RWPE1 (cell line): ENCODE data around the gene DENND5B.

Experiments used
- CTCF ChIA-PET: fragments of 350-600 bp; sonication (Branson Sonifier 250); formaldehyde crosslinking; extraction: SDS; loops from one replicate; lab custom pipeline; 2021; lab: Yijun Ruan, JAX
- POLR2A ChIA-PET: fragments of 400-600 bp; formaldehyde crosslinking; extraction: SDS; loops from one replicate; lab custom pipeline; 2020; ENCODE audit warnings: antibody characterized with exemption; ENCODE audit not compliant: low non-redundant PET; lab: Yijun Ruan, JAX
- DNase-seq: peaks from one replicate; pipeline ENCODE4 v3.0.0; 2012; ENCODE audit warnings: low spot score
- H3K27ac ChIP-seq: fragments of 450-650 bp; 2 replicates; pipeline ENCODE4 v1.5.1; 2017
- CTCF ChIP-seq: fragments of 450-650 bp; conservative IDR thresholded peaks from 2 replicates; pipeline ENCODE4 v1.5.1; 2017; ENCODE audit warnings: low read depth, mild to moderate bottlenecking

The DENND5B gene

GRCh38 chr12:31498424-31498823, 92.5 kb downstream of the DENND5B start:
- DNase-seq, result no peak
- H3K27ac ChIP-seq, result no peak overlapping the region
- no peak for TF ChIP-seq CTCF
- ChIA-PET CTCF (no interaction called here), POLR2A (no interaction called here)

GRCh38 chr12:31496257-31496656, 94.7 kb downstream of the DENND5B start:
- POLR2A ChIA-PET, result no interaction called here
- no peak for TF ChIP-seq CTCF
- no peak for DNase-seq
- H3K27ac ChIP-seq, result no peak overlapping the region
- CTCF ChIA-PET, result no interaction called here

GRCh38 chr12:31494455-31494854, 96.5 kb downstream of the DENND5B start:
- no peak for TF ChIP-seq CTCF
- no peak overlapping the region for H3K27ac ChIP-seq
- POLR2A ChIA-PET, result no interaction called here
- DNase-seq, result no peak
- CTCF ChIA-PET, result no interaction called here

GRCh38 chr12:31492599-31493196, 98.2 kb downstream of the DENND5B start:
- ChIA-PET POLR2A (no interaction called here), CTCF (no interaction called here)
- no peak overlapping the region for H3K27ac ChIP-seq
- DNase-seq, result no peak
- no peak for TF ChIP-seq CTCF

GRCh38 chr12:31491841-31492598, 98.9 kb downstream of the DENND5B start:
- no peak overlapping the region for H3K27ac ChIP-seq
- TF ChIP-seq CTCF, result no peak
- ChIA-PET POLR2A (no interaction called here), CTCF (interaction anchor here (0.8 kb wide), 1 partner anchor 16 kb away, joined by 8 read pairs; no protein-coding TSS in a partner anchor)
- DNase-seq, result peak; percentile 62

GRCh38 chr12:31491241-31491794, 99.6 kb downstream of the DENND5B start:
- ChIA-PET POLR2A (no interaction called here), CTCF (interaction anchor here (0.8 kb wide), 1 partner anchor 17 kb away, joined by 8 read pairs; no protein-coding TSS in a partner anchor)
- TF ChIP-seq CTCF, result no peak
- no peak for DNase-seq
- peak overlapping the region; percentile 76 for H3K27ac ChIP-seq
